Endothelial cell of umbilical vein (primary cell): Measurements from ENCODE around the gene PITX2.

Experiments
- CTCF ChIP-seq, 2 donors: IDR thresholded peaks; 1 replicate in 1 of 2; 2 replicates in 1 of 2; pipeline ENCODE4 v1.5.1; 2011; ENCODE audit warnings: low read length in 2 of 2, mild to moderate bottlenecking in 2 of 2, moderate library complexity in 2 of 2, control low read depth in 1 of 2, inconsistent platforms in 1 of 2, low read depth in 1 of 2; ENCODE audit not compliant: insufficient read depth in 1 of 2; ENCODE audit errors: extremely low read depth in 1 of 2
- POLR2A ChIP-seq: IDR thresholded peaks from 2 replicates; pipeline ENCODE4 v1.6.1; 2012; ENCODE audit warnings: low read depth, mild to moderate bottlenecking, control low read depth, low read length

- TF ChIP-seq CTCF (IDR thresholded peaks at IDR 0.05; ENCODE audit: extremely low read depth in 1 of 2, insufficient read depth in 1 of 2, low read depth in 1 of 2, low read length in 2 of 2) (no peak), POLR2A (no peak)
Observed at GRCh38 chr4:110595583-110595982, 27.3 kb downstream of the PITX2 start.
